ENCODE measurements around the gene MKLN1.

MKLN1 gene

DNA sequence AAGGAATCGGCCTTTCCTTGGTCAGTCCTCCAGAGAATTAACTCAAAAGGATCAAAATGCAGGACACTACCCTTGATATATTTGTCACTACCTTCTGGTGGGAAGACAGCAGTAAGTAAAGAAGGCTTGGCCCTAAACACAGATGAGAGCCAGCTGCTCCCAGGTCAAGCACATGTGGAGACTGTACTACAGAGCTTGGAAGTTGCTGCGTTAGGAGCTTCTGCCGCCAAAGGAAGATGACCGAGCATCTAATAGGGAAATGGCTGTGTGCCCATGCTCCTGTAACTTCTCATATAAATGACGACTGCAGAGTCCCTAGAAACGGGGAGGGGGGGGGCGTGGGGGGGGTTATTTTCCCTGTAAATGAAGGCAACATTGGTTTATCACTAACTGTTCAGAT is 169.8 kb downstream of the MKLN1 start:
- no peaks in the 10 kb centered on the region for H3K27me3 ChIP-seq (ENCODE audit: insufficient read depth, low read length, poor library complexity)
- H4K5ac ChIP-seq (ENCODE audit: low read length): no peak overlapping the region
- H3K27ac ChIP-seq (ENCODE audit: low read depth, low read length): no peak overlapping the region
- H3K79me2 ChIP-seq (ENCODE audit: control insufficient read depth, insufficient read depth, low read length): no peaks in the 10 kb centered on the region
- H2AK5ac ChIP-seq (ENCODE audit: low read length): no peak overlapping the region
- H3K36me3 ChIP-seq (ENCODE audit: control insufficient read depth, insufficient read depth, low read length): peaks cover 2% of the 10 kb centered on the region
- no peak overlapping the region for H3K4ac ChIP-seq (ENCODE audit: low read depth, low read length)
- H2BK5ac ChIP-seq (ENCODE audit: low read length): no peak overlapping the region
- H3K4me1 ChIP-seq (ENCODE audit: control insufficient read depth, low read depth, low read length): no peaks in the 10 kb centered on the region
- H3K4me3 ChIP-seq (ENCODE audit: low read length): no peak overlapping the region
- no peak overlapping the region for H3K56ac ChIP-seq (ENCODE audit: low read length)
- H3K23ac ChIP-seq (ENCODE audit: low read length): no peak overlapping the region
- no CpG with 5 or more reads among the region's 7 CpGs for WGBS (ENCODE audit: extremely low coverage, insufficient coverage, low lambda C conversion rate)
- H3K79me1 ChIP-seq (ENCODE audit: low read length): no peaks in the 10 kb centered on the region
- H2BK15ac ChIP-seq (replicated peaks; ENCODE audit: low read depth): no peak overlapping the region
- H3K4me2 ChIP-seq (ENCODE audit: low read length): no peak overlapping the region
- no peak overlapping the region for H3K9ac ChIP-seq (ENCODE audit: low read length)
- no peak overlapping the region for H2BK120ac ChIP-seq (ENCODE audit: low read depth, low read length)
- H4K8ac ChIP-seq (ENCODE audit: low read depth, low read length): no peak overlapping the region
- DNase-seq: no peak
- H3K18ac ChIP-seq (ENCODE audit: low read length): no peak overlapping the region

DNA sequence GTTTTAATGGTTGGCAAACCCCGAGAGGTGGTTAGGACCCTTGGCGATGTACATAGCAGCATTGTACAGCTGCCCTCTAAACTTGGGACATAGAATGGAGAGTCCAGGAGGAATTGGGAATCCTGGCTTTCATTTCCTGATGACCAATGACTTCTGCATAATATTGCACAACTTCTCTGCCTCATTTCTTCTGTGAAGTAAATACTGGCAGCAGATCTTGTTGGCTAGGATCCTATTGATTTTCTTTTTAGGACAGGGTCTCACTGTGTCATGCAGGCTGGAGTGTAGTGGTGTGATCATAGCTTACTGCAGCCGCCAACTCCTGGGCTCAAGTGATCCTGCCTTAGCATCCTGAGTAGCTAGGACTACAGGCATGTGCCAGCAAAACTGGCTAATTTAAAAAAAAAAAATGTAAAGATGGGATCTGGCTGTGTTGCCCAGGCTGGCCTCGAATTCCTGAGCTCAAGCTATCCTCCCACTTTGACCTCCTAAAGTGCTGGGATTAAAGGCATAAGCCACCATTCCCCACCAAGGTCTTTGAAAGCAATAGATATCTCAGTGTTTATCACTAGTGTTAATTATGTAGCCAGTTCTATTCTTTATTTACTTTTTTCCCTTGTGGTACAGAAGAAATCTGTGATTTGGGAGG is 170.7 kb downstream of the MKLN1 start:
- Histone ChIP-seq H2BK15ac (replicated peaks; ENCODE audit: low read depth) (no peak overlapping the region), H2BK5ac (ENCODE audit: low read length) (no peak overlapping the region), H3K9ac (ENCODE audit: low read length) (no peak overlapping the region), H4K5ac (ENCODE audit: low read length) (no peak overlapping the region), H4K8ac (ENCODE audit: low read depth, low read length) (no peak overlapping the region), H3K56ac (ENCODE audit: low read length) (no peak overlapping the region), H3K18ac (ENCODE audit: low read length) (no peak overlapping the region), H3K36me3 (ENCODE audit: control insufficient read depth, insufficient read depth, low read length) (peaks cover 3% of the 10 kb centered on the region), H3K79me2 (ENCODE audit: control insufficient read depth, insufficient read depth, low read length) (no peaks in the 10 kb centered on the region), H2AK5ac (ENCODE audit: low read length) (no peak overlapping the region), H3K4me3 (ENCODE audit: low read length) (no peak overlapping the region), H3K4me1 (ENCODE audit: control insufficient read depth, low read depth, low read length) (no peaks in the 10 kb centered on the region), H3K4me2 (ENCODE audit: low read length) (no peak overlapping the region), H2BK120ac (ENCODE audit: low read depth, low read length) (no peak overlapping the region), H3K27me3 (ENCODE audit: insufficient read depth, low read length, poor library complexity) (no peaks in the 10 kb centered on the region), H3K4ac (ENCODE audit: low read depth, low read length) (no peak overlapping the region), H3K79me1 (ENCODE audit: low read length) (no peaks in the 10 kb centered on the region), H3K27ac (ENCODE audit: low read depth, low read length) (no peak overlapping the region), H3K23ac (ENCODE audit: low read length) (no peak overlapping the region)
- no CpG with 5 or more reads among the region's 4 CpGs for WGBS (ENCODE audit: extremely low coverage, insufficient coverage, low lambda C conversion rate)
- no peak for DNase-seq

DNA sequence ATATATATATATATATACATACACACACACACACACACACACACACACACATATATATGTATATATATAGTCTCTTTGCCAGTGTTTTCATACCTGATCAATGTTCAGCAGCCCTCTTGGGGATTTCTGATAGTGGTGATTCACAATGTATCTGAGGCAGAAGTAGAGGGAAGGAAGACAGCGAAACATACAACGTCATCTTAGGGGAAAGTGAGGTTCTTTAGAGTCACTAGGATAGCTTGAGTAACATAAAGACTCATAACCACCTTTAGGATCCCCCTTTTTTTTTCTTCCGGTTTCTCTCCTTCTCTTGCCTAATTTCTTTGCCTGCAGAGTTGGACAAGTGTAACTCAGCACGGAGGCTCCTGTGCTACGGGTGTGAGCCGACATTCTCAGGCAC is 172.1 kb downstream of the MKLN1 start:
- Histone ChIP-seq H3K79me1 (ENCODE audit: low read length) (no peaks in the 10 kb centered on the region), H3K27me3 (ENCODE audit: insufficient read depth, low read length, poor library complexity) (no peaks in the 10 kb centered on the region), H3K4me2 (ENCODE audit: low read length) (no peak overlapping the region), H3K36me3 (ENCODE audit: control insufficient read depth, insufficient read depth, low read length) (peaks cover 12% of the 10 kb centered on the region), H3K4me1 (ENCODE audit: control insufficient read depth, low read depth, low read length) (no peaks in the 10 kb centered on the region), H3K56ac (ENCODE audit: low read length) (no peak overlapping the region), H3K4ac (ENCODE audit: low read depth, low read length) (no peak overlapping the region), H2BK15ac (replicated peaks; ENCODE audit: low read depth) (no peak overlapping the region), H3K79me2 (ENCODE audit: control insufficient read depth, insufficient read depth, low read length) (no peaks in the 10 kb centered on the region), H4K5ac (ENCODE audit: low read length) (no peak overlapping the region), H2AK5ac (ENCODE audit: low read length) (no peak overlapping the region), H3K18ac (ENCODE audit: low read length) (no peak overlapping the region), H3K23ac (ENCODE audit: low read length) (no peak overlapping the region), H3K4me3 (ENCODE audit: low read length) (no peak overlapping the region), H2BK5ac (ENCODE audit: low read length) (no peak overlapping the region), H3K9ac (ENCODE audit: low read length) (no peak overlapping the region), H4K8ac (ENCODE audit: low read depth, low read length) (no peak overlapping the region), H2BK120ac (ENCODE audit: low read depth, low read length) (no peak overlapping the region), H3K27ac (ENCODE audit: low read depth, low read length) (no peak overlapping the region)
- DNase-seq: no peak
- no CpG with 5 or more reads among the region's 6 CpGs for WGBS (ENCODE audit: extremely low coverage, insufficient coverage, low lambda C conversion rate)

DNA sequence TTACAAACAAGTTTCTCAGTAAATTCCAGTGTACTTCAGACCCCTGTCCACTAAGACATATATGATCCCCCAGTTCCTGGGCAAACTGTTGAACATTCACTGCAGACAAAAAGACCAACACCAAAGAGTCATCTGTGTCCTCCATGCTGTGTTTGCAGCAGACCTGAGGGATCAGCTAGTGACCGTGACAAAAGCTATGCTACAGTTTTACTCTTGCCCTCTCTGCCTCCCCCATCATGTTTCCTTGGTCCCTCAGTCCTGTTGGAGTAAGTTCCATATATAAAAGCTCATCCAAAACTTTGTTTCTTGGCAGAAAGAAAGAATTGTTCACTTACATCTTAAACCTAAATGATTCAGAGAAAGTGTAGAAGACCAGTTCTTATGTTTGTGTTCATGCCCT is 172.7 kb downstream of the MKLN1 start:
- no peak overlapping the region for H3K18ac ChIP-seq (ENCODE audit: low read length)
- H3K56ac ChIP-seq (ENCODE audit: low read length): no peak overlapping the region
- no peak overlapping the region for H3K9ac ChIP-seq (ENCODE audit: low read length)
- H3K27me3 ChIP-seq (ENCODE audit: insufficient read depth, low read length, poor library complexity): no peaks in the 10 kb centered on the region
- no peak overlapping the region for H4K8ac ChIP-seq (ENCODE audit: low read depth, low read length)
- no peak for DNase-seq
- H2BK120ac ChIP-seq (ENCODE audit: low read depth, low read length): no peak overlapping the region
- no peak overlapping the region for H3K4ac ChIP-seq (ENCODE audit: low read depth, low read length)
- H3K79me2 ChIP-seq (ENCODE audit: control insufficient read depth, insufficient read depth, low read length): no peaks in the 10 kb centered on the region
- H3K36me3 ChIP-seq (ENCODE audit: control insufficient read depth, insufficient read depth, low read length): peaks cover 14% of the 10 kb centered on the region
- no peak overlapping the region for H4K5ac ChIP-seq (ENCODE audit: low read length)
- H3K4me2 ChIP-seq (ENCODE audit: low read length): no peak overlapping the region
- no peaks in the 10 kb centered on the region for H3K79me1 ChIP-seq (ENCODE audit: low read length)
- no peak overlapping the region for H3K23ac ChIP-seq (ENCODE audit: low read length)
- H2AK5ac ChIP-seq (ENCODE audit: low read length): no peak overlapping the region
- no peak overlapping the region for H3K27ac ChIP-seq (ENCODE audit: low read depth, low read length)
- H3K4me1 ChIP-seq (ENCODE audit: control insufficient read depth, low read depth, low read length): no peaks in the 10 kb centered on the region
- WGBS (ENCODE audit: extremely low coverage, insufficient coverage, low lambda C conversion rate): no CpG with 5 or more reads among the region's 1 CpG
- H2BK5ac ChIP-seq (ENCODE audit: low read length): no peak overlapping the region
- no peak overlapping the region for H2BK15ac ChIP-seq (replicated peaks; ENCODE audit: low read depth)
- H3K4me3 ChIP-seq (ENCODE audit: low read length): no peak overlapping the region

DNA sequence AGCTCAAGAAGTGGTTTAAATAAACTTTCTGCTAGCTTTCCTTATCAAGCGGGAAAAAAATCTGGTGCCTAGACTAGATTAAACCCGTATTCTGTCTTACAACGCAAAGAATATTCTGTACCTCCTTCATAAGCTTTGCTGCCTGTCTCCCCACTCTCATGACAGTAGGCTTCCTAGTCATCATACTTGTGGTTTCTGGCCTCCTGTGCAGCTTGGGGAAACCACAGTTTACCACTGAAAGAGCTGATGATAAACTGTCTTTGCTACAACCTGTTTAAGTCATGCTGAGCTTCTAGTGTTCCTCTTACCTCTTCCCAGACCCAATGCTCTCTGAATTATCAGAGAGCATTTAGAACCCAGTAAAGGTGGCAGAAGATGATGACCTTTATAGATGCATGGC is 173.7 kb downstream of the MKLN1 start:
- H3K56ac ChIP-seq (ENCODE audit: low read length): no peak overlapping the region
- H3K9ac ChIP-seq (ENCODE audit: low read length): no peak overlapping the region
- no peaks in the 10 kb centered on the region for H3K4me1 ChIP-seq (ENCODE audit: control insufficient read depth, low read depth, low read length)
- H3K36me3 ChIP-seq (ENCODE audit: control insufficient read depth, insufficient read depth, low read length): peaks cover 17% of the 10 kb centered on the region
- WGBS (ENCODE audit: extremely low coverage, insufficient coverage, low lambda C conversion rate): no CpG with 5 or more reads among the region's 3 CpGs
- H3K27me3 ChIP-seq (ENCODE audit: insufficient read depth, low read length, poor library complexity): no peaks in the 10 kb centered on the region
- H3K18ac ChIP-seq (ENCODE audit: low read length): no peak overlapping the region
- no peak for DNase-seq
- H4K5ac ChIP-seq (ENCODE audit: low read length): no peak overlapping the region
- no peak overlapping the region for H3K4ac ChIP-seq (ENCODE audit: low read depth, low read length)
- no peak overlapping the region for H2BK120ac ChIP-seq (ENCODE audit: low read depth, low read length)
- no peak overlapping the region for H2BK5ac ChIP-seq (ENCODE audit: low read length)
- H2BK15ac ChIP-seq (replicated peaks; ENCODE audit: low read depth): no peak overlapping the region
- no peak overlapping the region for H4K8ac ChIP-seq (ENCODE audit: low read depth, low read length)
- no peak overlapping the region for H3K4me3 ChIP-seq (ENCODE audit: low read length)
- no peak overlapping the region for H3K23ac ChIP-seq (ENCODE audit: low read length)
- H3K79me1 ChIP-seq (ENCODE audit: low read length): no peaks in the 10 kb centered on the region
- no peak overlapping the region for H3K4me2 ChIP-seq (ENCODE audit: low read length)
- no peak overlapping the region for H2AK5ac ChIP-seq (ENCODE audit: low read length)
- no peaks in the 10 kb centered on the region for H3K79me2 ChIP-seq (ENCODE audit: control insufficient read depth, insufficient read depth, low read length)
- no peak overlapping the region for H3K27ac ChIP-seq (ENCODE audit: low read depth, low read length)
